ENCODE results near the gene CST5. TPM values are rescaled to one million over a fixed set of nuclear protein-coding genes. Genes with fewer than 3 reads are reported as not detected.

Gene CST5, protein sequence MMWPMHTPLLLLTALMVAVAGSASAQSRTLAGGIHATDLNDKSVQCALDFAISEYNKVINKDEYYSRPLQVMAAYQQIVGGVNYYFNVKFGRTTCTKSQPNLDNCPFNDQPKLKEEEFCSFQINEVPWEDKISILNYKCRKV
- not detected for total RNA-seq
- polyA plus RNA-seq (ENCODE audit: insufficient read length in 2 of 2), result not detected
- long read RNA-seq, donor 1, result 0 reads
- long read RNA-seq, donor 2, result 0 reads
- long read RNA-seq, donor 3, result 0 reads
- long read RNA-seq, donor 4, result 0 reads

DNA sequence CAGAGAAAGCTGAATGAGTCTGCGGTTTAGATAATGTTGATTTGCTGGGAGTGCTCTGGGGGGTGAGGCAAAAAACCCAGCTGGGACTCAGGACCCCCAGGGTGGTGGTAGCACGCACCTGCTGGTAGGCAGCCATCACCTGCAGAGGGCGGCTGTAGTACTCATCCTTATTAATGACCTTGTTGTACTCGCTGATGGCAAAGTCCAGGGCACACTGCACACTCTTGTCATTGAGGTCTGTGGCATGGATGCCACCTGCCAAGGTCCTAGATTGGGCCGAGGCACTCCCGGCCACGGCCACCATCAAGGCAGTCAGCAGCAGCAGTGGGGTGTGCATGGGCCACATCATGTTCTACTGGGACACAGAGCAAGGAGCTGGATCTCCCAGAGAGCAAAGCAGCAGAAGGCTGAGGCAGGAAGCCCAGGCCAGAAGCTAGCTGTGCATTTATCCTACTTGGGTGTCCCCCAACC is at the start of gene CST5:
TSS of gene CST5 (minus strand) at position 421 of the 471 bp plus-strand sequence. CDS start at position 349, 72 bp downstream.
- Histone ChIP-seq H3K4me1 (ENCODE audit: control insufficient read depth, insufficient read depth, low read length) (peaks cover 4% of the 10 kb centered on the region), H3K9me3 (ENCODE audit: control insufficient read depth, insufficient read depth, low read length) (no peaks in the 10 kb centered on the region), H3K4me3 (ENCODE audit: low read depth, low read length) (no peak within 1 kb of the TSS), H3K36me3 (ENCODE audit: control insufficient read depth, insufficient read depth, low read length) (no peaks in the 10 kb centered on the region), H3K27ac (ENCODE audit: low read depth, low read length) (no peak within 1 kb of the TSS), H3K27me3 (ENCODE audit: control insufficient read depth, insufficient read depth, low read length) (no peaks in the 10 kb centered on the region)
- DNase-seq (ENCODE audit: low read depth in 4 of 6, low spot score in 6 of 6), result no peak
- WGBS (ENCODE audit: insufficient coverage), result 95% methylated on average over 7 of the region's 7 CpGs

DNA sequence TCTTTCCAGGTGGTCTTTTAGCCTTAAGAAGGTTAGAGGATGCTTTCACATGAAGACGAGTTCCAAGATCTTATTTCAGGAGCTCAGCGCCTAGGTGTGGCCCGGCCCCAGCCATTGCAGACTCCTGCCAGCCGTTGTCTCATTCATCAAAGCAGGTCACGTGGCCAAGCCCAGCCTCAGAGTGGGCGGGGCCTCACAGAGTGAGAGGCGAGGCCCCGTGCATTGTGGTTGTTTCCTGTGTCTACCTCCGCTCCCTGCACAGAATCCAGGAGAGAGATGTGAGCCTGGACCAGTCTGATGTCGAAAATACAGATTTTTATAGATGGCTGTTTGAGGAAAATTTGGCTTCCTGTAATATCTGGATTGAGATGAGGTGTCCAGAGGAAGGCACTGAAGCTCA is 49.2 kb upstream of the CST5 start:
- Histone ChIP-seq H3K27me3 (ENCODE audit: control insufficient read depth, insufficient read depth, low read length) (no peaks in the 10 kb centered on the region), H3K9me3 (ENCODE audit: control insufficient read depth, insufficient read depth, low read length) (no peaks in the 10 kb centered on the region), H3K27ac (ENCODE audit: low read depth, low read length) (no peak overlapping the region), H3K36me3 (ENCODE audit: control insufficient read depth, insufficient read depth, low read length) (no peaks in the 10 kb centered on the region), H3K4me1 (ENCODE audit: control insufficient read depth, insufficient read depth, low read length) (no peaks in the 10 kb centered on the region), H3K4me3 (ENCODE audit: low read depth, low read length) (no peak overlapping the region)
- 79% methylated on average over 10 of the region's 10 CpGs for WGBS (ENCODE audit: insufficient coverage)
- DNase-seq (ENCODE audit: low read depth in 4 of 6, low spot score in 6 of 6), result no peak

DNA sequence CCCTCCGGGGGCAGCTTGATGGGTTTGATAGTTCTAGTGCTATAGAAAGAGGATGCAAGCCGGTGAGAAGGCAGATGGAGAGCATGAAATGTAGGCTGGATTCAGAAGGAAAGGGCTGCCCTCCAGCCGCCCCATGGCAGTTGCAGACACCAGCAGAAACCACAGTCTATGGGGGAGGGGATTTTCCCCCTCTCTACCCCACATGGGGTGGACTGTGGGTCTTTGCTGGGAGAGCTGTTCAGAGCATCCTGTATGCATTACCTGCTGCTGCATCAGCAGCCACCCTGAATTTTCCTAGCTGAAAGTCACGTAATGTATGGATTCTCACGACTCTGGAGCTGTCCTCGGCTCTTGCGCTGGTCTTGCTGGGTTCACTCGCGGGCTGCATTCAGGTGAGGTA is 48.8 kb upstream of the CST5 start:
- H3K27me3 ChIP-seq (ENCODE audit: control insufficient read depth, insufficient read depth, low read length), result no peaks in the 10 kb centered on the region
- DNase-seq (ENCODE audit: low read depth in 4 of 6, low spot score in 6 of 6), result no peak
- no peak overlapping the region for H3K4me3 ChIP-seq (ENCODE audit: low read depth, low read length)
- H3K4me1 ChIP-seq (ENCODE audit: control insufficient read depth, insufficient read depth, low read length), result no peaks in the 10 kb centered on the region
- 94% methylated on average over 8 of the region's 9 CpGs for WGBS (ENCODE audit: insufficient coverage)
- no peaks in the 10 kb centered on the region for H3K9me3 ChIP-seq (ENCODE audit: control insufficient read depth, insufficient read depth, low read length)
- H3K36me3 ChIP-seq (ENCODE audit: control insufficient read depth, insufficient read depth, low read length), result no peaks in the 10 kb centered on the region
- no peak overlapping the region for H3K27ac ChIP-seq (ENCODE audit: low read depth, low read length)

DNA sequence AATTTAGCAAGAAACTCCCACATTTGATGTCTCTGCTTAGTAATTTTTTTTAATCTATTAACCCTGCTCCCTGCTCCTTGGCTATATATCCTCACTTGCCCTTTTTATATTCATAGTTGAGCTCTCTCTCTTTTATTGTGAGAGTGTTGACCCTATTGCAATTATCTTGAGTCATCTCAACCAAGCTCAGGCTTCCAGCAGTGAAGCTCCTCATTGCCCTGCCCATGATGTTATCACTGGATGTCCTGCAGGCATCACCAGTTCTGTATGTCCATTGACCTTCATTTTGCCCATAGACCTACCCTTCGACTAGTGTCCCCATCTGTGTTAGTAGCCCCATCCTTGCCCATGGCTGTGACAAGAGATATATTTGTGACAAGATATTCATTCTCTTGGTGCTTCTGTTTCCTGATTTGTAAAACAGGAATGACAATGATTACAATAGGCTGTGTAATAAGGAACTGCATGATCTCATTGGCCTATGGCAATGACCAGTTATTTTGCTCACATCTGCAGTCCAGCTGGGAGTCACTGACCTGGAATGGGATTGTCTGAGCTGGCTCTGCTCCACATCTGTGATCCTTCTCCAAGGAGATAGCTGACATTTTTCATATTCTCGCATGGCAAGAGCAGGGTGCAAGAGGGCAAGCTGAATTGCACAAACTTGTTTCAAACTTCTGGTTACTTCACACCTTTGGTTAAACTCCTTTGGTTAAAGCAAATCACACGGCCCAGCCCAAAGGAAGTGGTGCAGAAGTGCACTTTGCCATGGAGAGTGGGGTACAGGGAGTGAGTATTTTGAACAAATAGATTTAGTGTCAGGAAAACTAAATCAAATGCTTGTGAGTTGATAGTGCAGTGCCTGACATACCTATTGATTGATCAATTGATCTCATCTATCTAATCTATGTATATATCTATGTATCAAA is 47.7 kb upstream of the CST5 start:
- Histone ChIP-seq H3K27ac (ENCODE audit: low read depth, low read length) (no peak overlapping the region), H3K4me1 (ENCODE audit: control insufficient read depth, insufficient read depth, low read length) (no peaks in the 10 kb centered on the region), H3K36me3 (ENCODE audit: control insufficient read depth, insufficient read depth, low read length) (no peaks in the 10 kb centered on the region), H3K27me3 (ENCODE audit: control insufficient read depth, insufficient read depth, low read length) (no peaks in the 10 kb centered on the region), H3K9me3 (ENCODE audit: control insufficient read depth, insufficient read depth, low read length) (no peaks in the 10 kb centered on the region), H3K4me3 (ENCODE audit: low read depth, low read length) (no peak overlapping the region)
- 0% methylated on average over 1 of the region's 3 CpGs for WGBS (ENCODE audit: insufficient coverage)
- DNase-seq (ENCODE audit: low read depth in 4 of 6, low spot score in 6 of 6), result no peak

- H3K4me3 ChIP-seq (ENCODE audit: low read depth, low read length), result no peak overlapping the region
- 80% methylated on average over 1 of the region's 2 CpGs for WGBS (ENCODE audit: insufficient coverage)
- no peak for DNase-seq (ENCODE audit: low read depth in 4 of 6, low spot score in 6 of 6)
- H3K9me3 ChIP-seq (ENCODE audit: control insufficient read depth, insufficient read depth, low read length), result no peaks in the 10 kb centered on the region
- peaks cover under 1% of the 10 kb centered on the region for H3K4me1 ChIP-seq (ENCODE audit: control insufficient read depth, insufficient read depth, low read length)
- no peaks in the 10 kb centered on the region for H3K36me3 ChIP-seq (ENCODE audit: control insufficient read depth, insufficient read depth, low read length)
- H3K27ac ChIP-seq (ENCODE audit: low read depth, low read length), result no peak overlapping the region
- H3K27me3 ChIP-seq (ENCODE audit: control insufficient read depth, insufficient read depth, low read length), result no peaks in the 10 kb centered on the region
Measured at GRCh38 chr20:23926526-23926880, 47.0 kb upstream of the CST5 start.

GRCh38 chr20:23925789-23926525 is 46.4 kb upstream of the CST5 start:
- Histone ChIP-seq H3K36me3 (ENCODE audit: control insufficient read depth, insufficient read depth, low read length) (no peaks in the 10 kb centered on the region), H3K4me1 (ENCODE audit: control insufficient read depth, insufficient read depth, low read length) (peaks cover 6% of the 10 kb centered on the region), H3K4me3 (ENCODE audit: low read depth, low read length) (no peak overlapping the region), H3K27ac (ENCODE audit: low read depth, low read length) (no peak overlapping the region), H3K27me3 (ENCODE audit: control insufficient read depth, insufficient read depth, low read length) (no peaks in the 10 kb centered on the region), H3K9me3 (ENCODE audit: control insufficient read depth, insufficient read depth, low read length) (no peaks in the 10 kb centered on the region)
- 79% methylated on average over 6 of the region's 6 CpGs for WGBS (ENCODE audit: insufficient coverage)
- DNase-seq (ENCODE audit: low read depth in 4 of 6, low spot score in 6 of 6), result no peak

GRCh38 chr20:23924751-23925150 is 45.2 kb upstream of the CST5 start:
- no peaks in the 10 kb centered on the region for H3K9me3 ChIP-seq (ENCODE audit: control insufficient read depth, insufficient read depth, low read length)
- WGBS (ENCODE audit: insufficient coverage), result 94% methylated on average over 2 of the region's 2 CpGs
- peaks cover 12% of the 10 kb centered on the region for H3K4me1 ChIP-seq (ENCODE audit: control insufficient read depth, insufficient read depth, low read length)
- H3K36me3 ChIP-seq (ENCODE audit: control insufficient read depth, insufficient read depth, low read length), result no peaks in the 10 kb centered on the region
- H3K27ac ChIP-seq (ENCODE audit: low read depth, low read length), result no peak overlapping the region
- H3K27me3 ChIP-seq (ENCODE audit: control insufficient read depth, insufficient read depth, low read length), result no peaks in the 10 kb centered on the region
- H3K4me3 ChIP-seq (ENCODE audit: low read depth, low read length), result no peak overlapping the region
- DNase-seq (ENCODE audit: low read depth in 4 of 6, low spot score in 6 of 6), result no peak

- DNase-seq (ENCODE audit: low read depth in 4 of 6, low spot score in 6 of 6), result no peak
- no peaks in the 10 kb centered on the region for H3K36me3 ChIP-seq (ENCODE audit: control insufficient read depth, insufficient read depth, low read length)
- H3K4me3 ChIP-seq (ENCODE audit: low read depth, low read length), result no peak overlapping the region
- WGBS (ENCODE audit: insufficient coverage), result 73% methylated on average over 3 of the region's 7 CpGs
- no peaks in the 10 kb centered on the region for H3K9me3 ChIP-seq (ENCODE audit: control insufficient read depth, insufficient read depth, low read length)
- H3K27ac ChIP-seq (ENCODE audit: low read depth, low read length), result no peak overlapping the region
- no peaks in the 10 kb centered on the region for H3K27me3 ChIP-seq (ENCODE audit: control insufficient read depth, insufficient read depth, low read length)
- H3K4me1 ChIP-seq (ENCODE audit: control insufficient read depth, insufficient read depth, low read length), result peaks cover 12% of the 10 kb centered on the region
Measured at GRCh38 chr20:23923891-23924435, 44.4 kb upstream of the CST5 start.

DNA sequence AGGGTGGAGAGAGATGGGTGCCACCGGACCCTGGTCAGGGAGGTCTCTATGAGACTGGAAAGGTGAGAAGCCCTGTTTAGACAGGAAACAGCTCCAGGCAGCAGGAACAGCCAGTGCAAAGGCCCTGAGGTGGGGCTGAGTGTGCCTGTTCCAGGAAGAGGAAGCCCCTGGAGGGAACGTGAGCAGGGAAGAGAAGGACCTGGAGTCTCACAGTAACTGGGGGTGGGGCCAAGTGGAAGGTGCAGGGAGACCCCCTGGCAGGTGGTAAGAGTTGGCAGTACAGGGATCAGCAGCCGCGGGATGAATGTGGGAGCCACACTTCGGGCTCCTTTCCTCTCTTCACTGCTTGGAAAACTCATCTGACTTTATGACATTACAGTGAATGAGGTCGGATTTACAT is 43.8 kb upstream of the CST5 start:
- Histone ChIP-seq H3K36me3 (ENCODE audit: control insufficient read depth, insufficient read depth, low read length) (no peaks in the 10 kb centered on the region), H3K9me3 (ENCODE audit: control insufficient read depth, insufficient read depth, low read length) (no peaks in the 10 kb centered on the region), H3K4me3 (ENCODE audit: low read depth, low read length) (no peak overlapping the region), H3K4me1 (ENCODE audit: control insufficient read depth, insufficient read depth, low read length) (peaks cover 15% of the 10 kb centered on the region), H3K27me3 (ENCODE audit: control insufficient read depth, insufficient read depth, low read length) (no peaks in the 10 kb centered on the region), H3K27ac (ENCODE audit: low read depth, low read length) (no peak overlapping the region)
- 85% methylated on average over 3 of the region's 6 CpGs for WGBS (ENCODE audit: insufficient coverage)
- no peak for DNase-seq (ENCODE audit: low read depth in 4 of 6, low spot score in 6 of 6)

All from spinal cord (tissue), 10 donors.